Mucosa of stomach (tissue), 1 donor: ENCODE results near the gene TRIM42.

Experiments used
- H3K27me3 ChIP-seq: one replicate; pipeline ENCODE4 v1.7.0; 2013; ENCODE audit warnings: mild to moderate bottlenecking, low read length; ENCODE audit not compliant: control insufficient read depth, insufficient read depth
- H3K36me3 ChIP-seq: one replicate; pipeline ENCODE4 v1.7.0; 2013; ENCODE audit warnings: low read length; ENCODE audit not compliant: control insufficient read depth, insufficient read depth
- H3K4me1 ChIP-seq: one replicate; pipeline ENCODE4 v1.7.0; 2013; ENCODE audit warnings: mild to moderate bottlenecking, low read length; ENCODE audit not compliant: control insufficient read depth, insufficient read depth
- H3K4me3 ChIP-seq: one replicate; pipeline ENCODE4 v1.7.0; 2013; ENCODE audit warnings: low read length
- H3K9ac ChIP-seq: one replicate; pipeline ENCODE4 v1.7.0; 2013; ENCODE audit warnings: mild to moderate bottlenecking, low read length, moderate library complexity
- H3K9me3 ChIP-seq: one replicate; pipeline ENCODE4 v1.7.0; 2013; ENCODE audit warnings: mild to moderate bottlenecking, low read length, moderate library complexity; ENCODE audit not compliant: control insufficient read depth
- donor health status: Pancreatic carcinoma.

The TRIM42 gene

GRCh38 chr3:140742116-140742515, 64.3 kb downstream of the TRIM42 start:
- Histone ChIP-seq H3K27me3 (no peaks in the 10 kb centered on the region), H3K4me3 (no peak overlapping the region), H3K36me3 (no peaks in the 10 kb centered on the region), H3K9me3 (no peaks in the 10 kb centered on the region), H3K9ac (no peak overlapping the region), H3K4me1 (no peaks in the 10 kb centered on the region)

DNA sequence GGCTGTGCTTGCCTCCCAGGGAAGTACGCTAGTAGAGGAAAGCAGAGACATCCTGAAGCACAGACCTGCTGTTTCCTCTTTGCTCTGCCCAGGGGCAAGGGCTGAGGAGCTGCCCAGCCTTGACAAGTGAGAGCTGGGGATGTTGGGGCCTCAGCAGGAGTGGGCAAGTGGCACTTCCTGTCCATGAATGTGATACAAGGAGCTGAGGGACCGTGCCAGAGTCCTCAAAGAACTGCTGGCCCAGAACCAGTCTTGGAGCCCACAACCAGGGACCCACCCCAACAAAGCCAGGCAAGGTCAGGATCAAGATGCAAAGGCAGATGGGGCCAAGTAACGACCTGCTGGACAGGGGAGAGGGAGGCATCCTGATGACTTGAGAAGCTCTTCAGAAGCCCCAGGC, 70.3 kb downstream of the TRIM42 start:
- no peaks in the 10 kb centered on the region for H3K4me1 ChIP-seq
- no peaks in the 10 kb centered on the region for H3K9me3 ChIP-seq
- no peak overlapping the region for H3K9ac ChIP-seq
- no peak overlapping the region for H3K4me3 ChIP-seq
- no peaks in the 10 kb centered on the region for H3K36me3 ChIP-seq
- H3K27me3 ChIP-seq = no peaks in the 10 kb centered on the region

GRCh38 chr3:140748903-140749302, 71.0 kb downstream of the TRIM42 start:
- Histone ChIP-seq H3K9me3 (no peaks in the 10 kb centered on the region), H3K27me3 (no peaks in the 10 kb centered on the region), H3K4me3 (no peak overlapping the region), H3K9ac (no peak overlapping the region), H3K36me3 (no peaks in the 10 kb centered on the region), H3K4me1 (no peaks in the 10 kb centered on the region)
